Measurements from ENCODE around the gene DDX28. TPM values are rescaled to one million over a fixed set of nuclear protein-coding genes. Genes with fewer than 3 reads are reported as not detected.

Gene DDX28
- total and polyA plus RNA-seq, 8 donors, result 2.1 to 7.4 (median 4.0) TPM

GRCh38 chr16:67990018-67990386, 33.0 kb downstream of the DDX28 start:
- peaks cover 0 to 6% (median 3%) of the 10 kb centered on the region in 3 donors for H3K4me1 ChIP-seq
- H3K4me3 ChIP-seq, result no peak overlapping the region
- FAIRE-seq, result no peak
- ATAC-seq, result no peak
- no peaks in the 10 kb centered on the region for H3K9me3 ChIP-seq
- H3K27me3 ChIP-seq, result no peaks in the 10 kb centered on the region
- no peak overlapping the region for H3K27ac ChIP-seq
- 80 to 81% methylated on average over 6 of the region's 6 CpGs for WGBS, 2 donors
- TF ChIP-seq, protein P1, sequence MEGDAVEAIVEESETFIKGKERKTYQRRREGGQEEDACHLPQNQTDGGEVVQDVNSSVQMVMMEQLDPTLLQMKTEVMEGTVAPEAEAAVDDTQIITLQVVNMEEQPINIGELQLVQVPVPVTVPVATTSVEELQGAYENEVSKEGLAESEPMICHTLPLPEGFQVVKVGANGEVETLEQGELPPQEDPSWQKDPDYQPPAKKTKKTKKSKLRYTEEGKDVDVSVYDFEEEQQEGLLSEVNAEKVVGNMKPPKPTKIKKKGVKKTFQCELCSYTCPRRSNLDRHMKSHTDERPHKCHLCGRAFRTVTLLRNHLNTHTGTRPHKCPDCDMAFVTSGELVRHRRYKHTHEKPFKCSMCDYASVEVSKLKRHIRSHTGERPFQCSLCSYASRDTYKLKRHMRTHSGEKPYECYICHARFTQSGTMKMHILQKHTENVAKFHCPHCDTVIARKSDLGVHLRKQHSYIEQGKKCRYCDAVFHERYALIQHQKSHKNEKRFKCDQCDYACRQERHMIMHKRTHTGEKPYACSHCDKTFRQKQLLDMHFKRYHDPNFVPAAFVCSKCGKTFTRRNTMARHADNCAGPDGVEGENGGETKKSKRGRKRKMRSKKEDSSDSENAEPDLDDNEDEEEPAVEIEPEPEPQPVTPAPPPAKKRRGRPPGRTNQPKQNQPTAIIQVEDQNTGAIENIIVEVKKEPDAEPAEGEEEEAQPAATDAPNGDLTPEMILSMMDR (IDR thresholded peaks at IDR 0.05), result no peak
- DNase-seq, result no peak
- no peaks in the 10 kb centered on the region for H3K36me3 ChIP-seq
- intact Hi-C loops (cut with DNase I), result no loop called here

DNA sequence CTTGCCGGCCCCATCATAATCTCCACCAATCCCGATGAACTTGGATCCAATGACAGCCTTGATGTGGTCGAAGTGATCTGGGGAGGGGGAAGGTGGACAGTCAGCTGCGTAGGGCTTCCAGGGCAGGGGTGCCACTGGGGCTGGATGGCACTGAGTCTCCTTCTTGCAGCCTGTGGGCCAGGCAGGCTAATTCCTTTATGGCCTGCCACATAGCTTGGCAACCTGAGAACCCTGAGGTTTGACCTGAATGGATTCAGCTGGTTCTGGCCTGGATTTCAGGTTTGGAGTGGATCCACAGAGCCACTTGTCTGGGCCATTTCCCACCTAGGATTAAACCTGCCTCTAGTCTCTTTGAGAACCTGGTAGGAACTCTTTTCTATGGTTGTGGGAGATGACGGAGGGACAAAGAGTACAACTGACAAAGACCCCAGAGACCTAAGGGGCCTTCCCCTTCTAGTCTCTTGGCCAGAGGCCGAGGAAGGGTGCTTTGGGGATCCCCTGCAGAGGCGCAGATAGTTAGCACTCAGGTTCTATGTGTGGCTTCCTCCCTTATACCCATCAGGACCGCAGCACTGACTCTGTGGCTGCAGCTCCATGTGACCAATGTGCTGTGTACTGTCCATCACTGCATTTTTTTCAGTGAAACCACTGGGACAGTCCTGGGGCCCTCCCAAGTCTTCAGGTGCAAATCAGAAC, 33.6 kb downstream of the DDX28 start:
- no peak for FAIRE-seq
- no peaks in the 10 kb centered on the region for H3K36me3 ChIP-seq
- no peaks in the 10 kb centered on the region for H3K9me3 ChIP-seq
- H3K27ac ChIP-seq, result no peak overlapping the region
- DNase-seq, result no peak
- intact Hi-C loops (cut with DNase I), result loop anchor here in 1 of 3 donors (10.0 kb wide), 1 partner anchor 245 kb away; the partner anchor contains the start of gene ESRP2
- no peaks in the 10 kb centered on the region for H3K27me3 ChIP-seq
- 73 to 87% methylated on average over 8 of the region's 8 CpGs for WGBS, 2 donors
- no peak for ATAC-seq
- TF ChIP-seq, protein P1 (IDR thresholded peaks at IDR 0.05), result no peak
- peaks cover 0 to 6% (median 5%) of the 10 kb centered on the region in 3 donors for H3K4me1 ChIP-seq
- no peak overlapping the region for H3K4me3 ChIP-seq

DNA sequence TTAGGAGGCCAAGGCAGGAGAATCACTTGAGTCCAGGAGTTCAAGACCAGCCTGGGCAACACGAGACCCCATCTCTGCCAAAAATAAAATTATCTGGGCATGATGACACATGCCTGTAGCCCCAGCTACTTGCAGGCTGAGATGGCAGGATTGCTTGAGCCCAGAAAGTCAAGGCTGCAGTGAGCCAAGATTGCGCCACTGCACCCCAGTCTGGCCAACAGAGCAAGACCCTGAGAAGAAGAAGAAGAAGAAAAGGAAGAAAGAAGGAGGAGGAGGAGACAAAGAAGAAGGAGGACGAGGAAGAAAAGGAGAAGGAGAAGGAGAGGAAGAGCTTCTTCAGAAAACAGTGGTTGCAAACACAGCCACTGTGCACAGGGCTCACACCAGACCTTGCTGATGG, 34.4 kb downstream of the DDX28 start:
- FAIRE-seq (no peak), DNase-seq (no peak), ATAC-seq (no peak)
- Histone ChIP-seq H3K4me3 (no peak overlapping the region), H3K27ac (no peak overlapping the region), H3K36me3 (no peaks in the 10 kb centered on the region), H3K27me3 (no peaks in the 10 kb centered on the region), H3K4me1 (peaks cover 0 to 6% (median 5%) of the 10 kb centered on the region in 3 donors), H3K9me3 (no peaks in the 10 kb centered on the region)
- TF ChIP-seq, protein P1 (IDR thresholded peaks at IDR 0.05), result no peak
- 77 to 81% methylated on average over 3 of the region's 3 CpGs for WGBS, 2 donors
- intact Hi-C loops (cut with DNase I), result loop anchor here in 1 of 3 donors (10.0 kb wide), 1 partner anchor 246 kb away; the partner anchor contains the start of gene ESRP2

- FAIRE-seq, result no peak
- TF ChIP-seq, protein P1 (IDR thresholded peaks at IDR 0.05), result no peak
- Histone ChIP-seq H3K27ac (no peak overlapping the region), H3K27me3 (no peaks in the 10 kb centered on the region), H3K36me3 (no peaks in the 10 kb centered on the region), H3K9me3 (no peaks in the 10 kb centered on the region), H3K4me1 (peaks cover 0 to 5% (median 0%) of the 10 kb centered on the region in 3 donors), H3K4me3 (no peak overlapping the region)
- DNase-seq, result no peak
- ATAC-seq, result no peak
- intact Hi-C loops (cut with DNase I), result loop anchor here in 1 of 3 donors (10.0 kb wide), 1 partner anchor 247 kb away; the partner anchor contains the start of gene ESRP2
- 72% methylated on average over 11 of the region's 11 CpGs for WGBS, 2 donors
Measured at GRCh38 chr16:67987460-67988160, 35.4 kb downstream of the DDX28 start.

All from pancreas (tissue), 10 donors.